Measurements from ENCODE around the gene BUD23. TPM values are rescaled to one million over a fixed set of nuclear protein-coding genes. Genes with fewer than 3 reads are reported as not detected.
"Not testable (repeated sequence)": the region's sequence is repeated elsewhere in the genome, so short reads cannot be mapped to it uniquely, and the experiment has no call there.

BUD23 gene
- total RNA-seq, 1 donor from 2014 or later, result 5.6 TPM

DNA sequence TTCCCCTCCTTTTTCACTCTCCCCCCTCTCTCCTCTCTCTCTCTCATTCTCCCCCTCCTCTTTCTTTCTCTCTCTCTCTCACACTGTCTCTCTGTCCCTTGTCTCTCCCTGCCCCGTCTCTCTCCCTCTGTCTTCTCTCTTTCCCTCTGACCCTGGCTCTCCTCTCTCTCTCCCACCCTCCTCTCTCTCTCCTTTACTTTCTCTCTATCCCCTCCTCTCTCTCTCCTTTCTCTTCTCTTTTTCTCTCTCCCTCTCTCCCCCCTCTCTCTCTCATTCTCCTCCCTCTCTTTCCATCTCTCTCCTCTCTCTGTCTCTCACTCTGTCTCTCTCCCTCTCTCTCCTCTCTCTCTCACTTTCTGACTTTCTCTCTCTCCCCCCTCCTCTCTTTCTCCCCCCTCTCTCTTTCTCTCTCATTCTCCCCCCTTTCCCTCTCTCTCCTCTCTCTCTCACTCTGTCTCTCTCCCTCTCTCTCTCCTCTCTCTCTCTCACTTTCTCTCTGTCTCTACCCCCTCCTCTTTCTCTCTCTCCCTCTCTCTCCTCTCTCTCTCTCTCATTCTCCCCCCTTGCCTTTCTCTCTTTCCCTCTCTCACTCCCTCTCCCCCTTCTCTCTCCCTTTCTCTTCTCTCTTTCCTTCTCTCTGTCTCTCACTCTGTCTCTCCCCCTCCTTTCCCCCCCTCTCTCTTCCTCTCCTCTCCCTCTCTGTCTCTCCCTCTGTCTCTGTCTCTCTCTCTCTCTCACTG is 34.6 kb upstream of the BUD23 start:
- TF ChIP-seq, protein P1, sequence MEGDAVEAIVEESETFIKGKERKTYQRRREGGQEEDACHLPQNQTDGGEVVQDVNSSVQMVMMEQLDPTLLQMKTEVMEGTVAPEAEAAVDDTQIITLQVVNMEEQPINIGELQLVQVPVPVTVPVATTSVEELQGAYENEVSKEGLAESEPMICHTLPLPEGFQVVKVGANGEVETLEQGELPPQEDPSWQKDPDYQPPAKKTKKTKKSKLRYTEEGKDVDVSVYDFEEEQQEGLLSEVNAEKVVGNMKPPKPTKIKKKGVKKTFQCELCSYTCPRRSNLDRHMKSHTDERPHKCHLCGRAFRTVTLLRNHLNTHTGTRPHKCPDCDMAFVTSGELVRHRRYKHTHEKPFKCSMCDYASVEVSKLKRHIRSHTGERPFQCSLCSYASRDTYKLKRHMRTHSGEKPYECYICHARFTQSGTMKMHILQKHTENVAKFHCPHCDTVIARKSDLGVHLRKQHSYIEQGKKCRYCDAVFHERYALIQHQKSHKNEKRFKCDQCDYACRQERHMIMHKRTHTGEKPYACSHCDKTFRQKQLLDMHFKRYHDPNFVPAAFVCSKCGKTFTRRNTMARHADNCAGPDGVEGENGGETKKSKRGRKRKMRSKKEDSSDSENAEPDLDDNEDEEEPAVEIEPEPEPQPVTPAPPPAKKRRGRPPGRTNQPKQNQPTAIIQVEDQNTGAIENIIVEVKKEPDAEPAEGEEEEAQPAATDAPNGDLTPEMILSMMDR (IDR thresholded peaks at IDR 0.05), result no peak
- H3K9me3 ChIP-seq, result no peaks in the 10 kb centered on the region
- H3K36me3 ChIP-seq, result no peaks in the 10 kb centered on the region
- no peak overlapping the region for H3K4me3 ChIP-seq
- peaks cover 8% of the 10 kb centered on the region for H3K27me3 ChIP-seq
- H3K4me1 ChIP-seq, result peaks cover 0 to 4% of the 10 kb centered on the region in 2 donors
- intact Hi-C loops (cut with DNase I), result no loop called here
- no peak overlapping the region for H3K27ac ChIP-seq
- no peak for DNase-seq (ENCODE audit: low spot score in 2 of 2)

DNA sequence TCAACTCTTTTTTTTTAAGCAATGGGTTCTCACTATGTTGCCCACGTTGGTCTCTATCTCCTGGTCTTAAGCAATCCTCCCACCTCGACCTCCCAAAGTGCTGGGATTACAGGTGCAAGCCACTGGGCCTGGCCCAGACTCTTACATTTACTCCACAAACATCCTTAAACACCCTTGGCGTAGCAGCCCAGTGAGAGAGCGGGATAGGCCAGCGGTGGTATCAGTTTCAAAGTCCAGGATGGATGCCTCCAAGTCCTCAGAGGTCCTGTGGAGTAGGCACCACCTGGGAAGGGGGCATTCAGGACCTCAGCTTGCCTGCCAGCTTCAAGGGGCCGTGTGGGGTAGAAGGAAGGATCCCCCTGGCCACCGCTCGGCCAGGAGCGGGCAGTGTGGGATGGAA is 33.8 kb upstream of the BUD23 start:
- Histone ChIP-seq H3K27ac (no peak overlapping the region), H3K4me3 (no peak overlapping the region), H3K4me1 (peaks cover 0 to 4% of the 10 kb centered on the region in 2 donors), H3K36me3 (no peaks in the 10 kb centered on the region), H3K9me3 (no peaks in the 10 kb centered on the region), H3K27me3 (peaks cover 8% of the 10 kb centered on the region)
- TF ChIP-seq, protein P1 (IDR thresholded peaks at IDR 0.05), result no peak
- no peak for DNase-seq (ENCODE audit: low spot score in 2 of 2)
- intact Hi-C loops (cut with DNase I), result no loop called here

DNA sequence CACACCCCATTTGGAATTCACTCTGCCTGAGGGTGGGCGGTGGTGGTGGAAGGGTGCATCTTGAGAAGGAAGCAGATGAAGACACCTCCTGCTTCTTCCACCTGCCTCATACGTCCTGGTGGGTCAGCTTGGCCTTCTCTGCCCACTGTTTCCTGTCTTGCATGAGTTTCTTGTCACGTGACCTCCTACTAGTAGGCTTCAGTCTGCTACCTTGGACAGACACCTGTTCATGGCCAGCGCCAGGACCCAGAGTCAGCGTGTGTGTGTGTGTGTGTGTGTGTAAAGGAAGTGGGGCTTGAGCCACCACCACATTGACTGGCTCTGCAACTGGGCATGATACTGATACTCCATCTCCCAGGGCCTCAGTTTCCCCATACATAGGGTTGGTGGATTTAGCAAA is 32.9 kb upstream of the BUD23 start:
- intact Hi-C loops (cut with DNase I), result no loop called here

DNA sequence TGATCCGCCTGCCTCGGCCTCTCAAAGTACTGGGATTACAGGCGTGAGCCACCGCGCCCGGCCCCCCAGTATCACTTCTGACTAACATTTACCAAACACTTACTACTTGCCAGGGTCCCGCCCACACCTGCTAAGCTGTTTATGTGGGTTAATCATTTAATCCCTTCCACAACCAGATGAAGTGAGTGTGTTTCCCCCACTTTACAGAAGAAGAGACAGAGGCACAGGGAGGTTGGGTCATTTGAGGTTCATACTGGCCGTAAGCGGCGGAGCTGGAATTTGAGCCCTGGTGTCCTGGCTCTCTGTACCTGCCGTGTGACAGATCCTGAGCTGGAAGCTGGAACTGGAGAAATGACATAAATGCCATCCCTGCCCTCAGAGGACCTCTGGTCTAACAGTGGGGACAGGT is 30.9 kb upstream of the BUD23 start:
- DNase-seq (ENCODE audit: low spot score in 2 of 2), result no peak

More for the DNA sequence above, 32.9 kb upstream of the BUD23 start:
- no peaks in the 10 kb centered on the region for H3K36me3 ChIP-seq
- TF ChIP-seq, protein P1 (IDR thresholded peaks at IDR 0.05), result no peak
- no peak for DNase-seq (ENCODE audit: low spot score in 2 of 2)
- H3K4me1 ChIP-seq, result peaks cover 0 to 4% of the 10 kb centered on the region in 2 donors
- no peak overlapping the region for H3K4me3 ChIP-seq
- H3K27ac ChIP-seq, result no peak overlapping the region
- peaks cover 8% of the 10 kb centered on the region for H3K27me3 ChIP-seq
- no peaks in the 10 kb centered on the region for H3K9me3 ChIP-seq

DNA sequence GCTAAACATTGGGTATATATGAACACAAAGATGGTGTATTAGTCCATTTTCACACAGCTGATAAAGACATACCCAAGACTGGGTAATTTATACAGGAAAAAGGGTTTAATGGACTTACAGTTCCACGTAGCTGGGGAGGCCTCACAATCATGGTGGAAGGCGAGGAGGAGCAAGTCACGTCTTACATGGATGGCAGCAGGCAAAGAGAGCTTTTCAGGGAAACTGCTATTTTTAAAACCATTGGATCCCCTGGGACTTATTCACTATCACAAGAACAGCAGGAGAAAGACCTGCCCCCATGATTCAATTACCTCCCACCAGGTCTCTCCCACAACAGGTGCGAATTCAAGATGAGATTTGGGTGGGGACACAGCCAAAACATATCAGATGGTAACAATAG is 28.1 kb upstream of the BUD23 start:
- DNase-seq (ENCODE audit: low spot score in 2 of 2); intact Hi-C loops (cut with DNase I); H3K27ac ChIP-seq; H3K4me3 ChIP-seq; H3K4me1 ChIP-seq; H3K36me3 ChIP-seq; H3K9me3 ChIP-seq; H3K27me3 ChIP-seq: not testable (repeated sequence)

More for the DNA sequence above, 30.9 kb upstream of the BUD23 start:
- Histone ChIP-seq H3K9me3 (no peaks in the 10 kb centered on the region), H3K4me1 (peaks cover 0 to 4% of the 10 kb centered on the region in 2 donors), H3K36me3 (no peaks in the 10 kb centered on the region), H3K27ac (no peak overlapping the region), H3K4me3 (no peak overlapping the region), H3K27me3 (no peaks in the 10 kb centered on the region)
- intact Hi-C loops (cut with DNase I), result no loop called here
- TF ChIP-seq, protein P1 (IDR thresholded peaks at IDR 0.05), result no peak

DNA sequence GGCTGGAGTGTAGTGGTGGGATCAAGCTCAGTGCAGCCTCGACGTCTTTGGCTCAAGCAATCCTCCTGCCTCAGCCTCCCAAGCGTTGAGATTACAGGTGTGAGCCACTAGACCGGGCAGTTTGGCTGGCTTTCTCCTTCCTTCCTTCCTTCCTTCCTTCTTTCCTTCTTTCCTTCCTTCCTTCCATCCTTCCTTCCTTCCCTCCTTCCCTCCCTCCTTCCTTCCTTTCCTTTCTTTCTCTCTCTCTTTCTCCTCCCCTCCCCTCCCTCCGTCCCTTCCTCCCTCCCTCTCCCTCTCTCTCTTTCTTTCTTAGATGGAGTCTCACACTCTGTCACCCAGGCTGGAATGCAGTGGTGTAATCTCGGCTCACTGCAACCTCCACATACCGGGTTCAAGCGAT is 23.4 kb upstream of the BUD23 start:
- Histone ChIP-seq H3K27me3 (no peaks in the 10 kb centered on the region), H3K36me3 (no peaks in the 10 kb centered on the region), H3K27ac (no peak overlapping the region), H3K9me3 (peaks cover 0 to 5% of the 10 kb centered on the region in 2 donors), H3K4me1 (no peaks in the 10 kb centered on the region), H3K4me3 (no peak overlapping the region)
- intact Hi-C loops (cut with DNase I), result no loop called here
- no peak for DNase-seq (ENCODE audit: low spot score in 2 of 2)
- TF ChIP-seq, protein P1 (IDR thresholded peaks at IDR 0.05), result no peak

DNA sequence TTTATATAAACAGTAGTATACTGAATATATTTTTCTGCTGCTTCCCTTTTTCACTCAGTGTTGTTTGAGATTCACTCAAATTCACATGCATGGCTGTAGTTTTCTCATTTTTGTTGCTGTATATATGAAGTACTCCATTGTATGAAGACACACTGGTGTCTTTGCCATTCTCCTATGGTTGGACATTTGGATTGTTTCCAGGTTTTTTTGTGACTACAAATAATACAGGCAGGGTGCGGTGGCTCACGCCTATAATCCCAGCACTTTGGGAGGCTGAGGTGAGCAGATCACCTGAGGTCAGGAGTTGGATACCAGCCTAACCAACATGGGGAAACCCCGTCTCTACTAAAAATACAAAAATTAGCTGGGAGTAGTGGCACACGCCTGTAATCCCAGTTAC is 22.8 kb upstream of the BUD23 start:
- H3K4me3 ChIP-seq; H3K27me3 ChIP-seq; intact Hi-C loops (cut with DNase I); DNase-seq (ENCODE audit: low spot score in 2 of 2); H3K27ac ChIP-seq; H3K36me3 ChIP-seq; H3K9me3 ChIP-seq; H3K4me1 ChIP-seq: not testable (repeated sequence)

Data from ascending aorta (tissue), 2 donors.